SW480 (cell line): Measurements from ENCODE around the gene CTNNA3.

ENCODE experiments used
- DNase-seq: peaks from one replicate; pipeline ENCODE4 v3.0.0-alpha.2; 2016; ENCODE audit warnings: low spot score

CTNNA3 gene

GRCh38 chr10:67327626-67328535, 368.1 kb downstream of the CTNNA3 start:
- DNase-seq, result no peak

DNA sequence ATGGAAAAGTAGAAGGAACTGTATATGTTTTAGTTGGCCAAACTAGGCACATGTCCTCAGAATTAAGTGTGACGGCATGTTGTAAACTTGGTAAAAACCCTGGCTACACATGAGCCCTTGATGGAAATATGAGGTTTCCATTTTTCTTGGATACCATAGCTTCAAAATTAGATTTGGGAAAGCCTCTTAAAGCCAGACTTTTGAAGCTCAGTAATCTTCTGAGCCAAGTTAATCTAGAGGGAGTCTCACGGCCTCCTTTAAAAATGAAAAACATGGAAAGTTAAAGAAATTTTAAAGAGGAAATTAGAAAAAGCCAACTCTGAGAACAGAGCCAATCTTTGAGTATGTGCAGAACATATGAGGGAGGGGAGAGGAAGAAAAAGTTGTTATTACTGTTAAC, 376.0 kb downstream of the CTNNA3 start:
- DNase-seq, result no peak

DNA sequence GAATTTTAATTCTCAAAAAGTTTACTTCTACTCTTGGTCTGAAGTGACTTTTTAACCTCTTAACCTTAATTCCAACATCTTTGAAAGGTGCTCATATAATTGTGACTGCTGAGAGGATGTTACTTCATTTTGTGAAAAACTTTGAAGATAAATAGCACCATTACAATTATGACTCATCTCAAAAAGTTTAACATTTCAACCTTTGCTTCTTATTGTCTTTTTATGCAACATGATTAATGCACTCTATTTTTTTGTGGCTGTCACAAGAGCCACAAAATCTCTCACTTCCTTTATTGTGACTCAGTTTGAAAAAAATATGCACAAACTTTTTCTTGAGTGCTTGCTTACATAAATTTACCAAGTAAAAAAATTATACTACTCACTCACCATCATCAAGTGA, 387.1 kb downstream of the CTNNA3 start:
- DNase-seq, result no peak

DNA sequence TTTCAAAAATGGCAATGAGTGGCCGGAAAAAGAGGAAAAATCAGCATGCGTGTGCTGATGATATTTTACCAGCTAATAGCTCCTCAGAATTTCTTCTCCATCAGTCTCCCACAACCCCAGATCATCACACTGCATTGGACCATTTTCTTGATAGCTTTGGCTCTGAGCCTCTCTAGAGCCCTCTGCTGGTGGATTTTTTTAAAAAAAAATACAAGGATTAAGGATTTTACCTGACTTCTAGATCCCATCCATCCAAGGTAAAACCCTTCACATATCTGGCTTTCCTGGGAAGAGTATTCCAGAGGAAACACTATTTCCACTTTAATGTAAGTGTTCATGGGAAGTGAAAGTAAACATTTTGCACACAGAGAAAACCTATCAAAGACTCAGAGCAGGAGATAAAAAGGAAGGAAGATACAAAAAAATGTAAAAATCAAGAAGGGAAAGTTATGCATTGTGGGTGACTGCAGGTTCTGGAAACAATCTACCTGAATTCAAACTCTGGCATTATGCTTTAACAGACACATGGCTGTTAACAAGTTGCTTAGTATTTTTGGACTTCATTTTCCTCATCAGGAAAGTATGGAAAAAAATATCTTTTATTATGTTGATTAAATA, 389.3 kb downstream of the CTNNA3 start:
- peak; percentile 11 for DNase-seq

- DNase-seq, result no peak
Measured at GRCh38 chr10:67302701-67303100, 393.3 kb downstream of the CTNNA3 start.

DNA sequence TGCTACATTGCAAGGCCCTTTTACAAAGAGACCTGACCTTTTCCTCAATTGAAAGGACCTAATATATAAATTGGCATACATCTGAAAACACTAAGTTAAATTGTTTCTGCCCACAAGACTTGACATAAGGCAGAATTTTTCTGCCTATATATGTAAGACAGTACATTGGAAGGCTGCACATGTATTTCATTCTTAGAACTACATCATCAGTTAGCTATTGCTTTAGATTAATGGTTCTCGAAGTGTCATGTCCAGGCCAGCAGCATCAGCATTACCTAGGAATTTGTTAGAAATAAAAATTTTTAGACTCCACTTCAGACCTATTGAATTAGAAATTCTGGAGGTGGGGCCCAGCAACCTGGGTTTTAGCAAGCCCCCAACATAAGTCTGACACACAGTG, 396.2 kb downstream of the CTNNA3 start:
- DNase-seq, result no peak

GRCh38 chr10:67297637-67298181, 398.3 kb downstream of the CTNNA3 start:
- no peak for DNase-seq

DNA sequence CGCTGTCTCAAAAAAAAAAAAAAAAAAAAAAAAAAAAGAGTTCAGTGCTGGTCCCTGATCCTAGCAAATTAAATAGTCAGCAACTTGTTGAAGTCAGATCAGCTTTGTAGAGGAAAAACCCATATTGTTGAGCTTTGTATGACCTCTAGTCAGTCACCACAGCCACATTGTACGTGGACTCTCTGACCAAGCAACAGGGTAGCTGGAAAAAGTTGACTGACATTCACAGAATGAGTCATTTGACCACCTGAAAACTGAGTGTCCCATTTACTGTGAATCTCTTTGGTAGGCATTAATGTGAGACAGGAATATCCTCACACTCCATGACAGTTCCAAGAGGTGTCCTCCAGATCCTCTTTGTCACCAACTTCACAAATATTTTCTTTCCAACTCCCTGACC, 399.1 kb downstream of the CTNNA3 start:
- no peak for DNase-seq

DNA sequence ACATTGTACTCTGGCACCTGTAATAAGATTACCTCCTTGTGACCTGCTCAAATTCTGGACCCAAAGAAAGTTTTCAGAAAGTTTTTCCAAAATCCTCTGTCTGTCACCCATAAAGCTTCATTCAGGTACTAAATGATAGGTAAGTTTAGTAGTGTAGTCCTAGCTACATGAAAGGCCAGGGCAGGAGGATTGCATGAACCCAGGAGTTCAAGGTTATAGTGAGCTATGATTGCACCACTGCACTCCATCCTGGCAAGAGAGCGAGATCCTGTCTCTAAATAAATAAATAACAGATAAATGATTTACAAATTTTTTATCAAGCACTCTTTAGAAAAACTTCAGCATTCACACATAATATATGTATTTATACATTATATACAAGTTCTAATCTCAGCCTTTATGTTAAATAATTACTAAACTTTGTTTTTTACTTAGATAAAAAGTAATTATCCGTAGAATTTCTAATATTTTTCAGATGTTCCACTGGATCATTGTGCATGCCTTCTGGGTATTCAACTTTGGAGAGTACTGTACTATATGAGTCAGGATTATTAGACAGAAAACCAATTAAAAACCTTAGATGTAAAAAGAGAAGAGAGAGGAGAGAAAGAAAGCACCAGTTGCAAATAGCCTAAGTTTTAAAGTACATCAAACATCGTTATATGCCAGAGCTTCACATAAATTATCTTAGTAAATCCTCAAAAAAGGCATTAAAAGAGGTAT, 407.1 kb downstream of the CTNNA3 start:
- DNase-seq, result no peak

- DNase-seq, result no peak
Measured at GRCh38 chr10:67284589-67284988, 411.4 kb downstream of the CTNNA3 start.

GRCh38 chr10:67282871-67283270, 413.1 kb downstream of the CTNNA3 start:
- no peak for DNase-seq

DNA sequence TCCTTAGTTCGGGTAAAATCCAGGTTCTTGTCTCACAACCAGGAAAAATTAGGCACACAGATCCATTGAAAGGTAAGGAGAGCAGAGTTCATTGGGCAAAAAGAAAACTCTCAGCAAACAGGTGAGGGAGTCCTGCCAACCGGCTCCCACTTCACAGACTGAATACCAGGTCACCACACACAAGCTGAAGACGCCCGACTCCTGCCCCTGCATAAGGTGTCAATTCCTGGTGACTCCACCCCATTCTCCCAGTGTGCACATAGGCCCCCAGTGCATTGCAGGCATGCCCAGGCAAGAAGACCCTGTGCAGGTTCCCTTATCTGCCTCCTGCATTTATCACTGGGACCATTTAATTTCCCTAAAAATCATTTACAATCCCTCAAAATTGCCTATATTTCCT, 415.6 kb downstream of the CTNNA3 start:
- no peak for DNase-seq

DNA sequence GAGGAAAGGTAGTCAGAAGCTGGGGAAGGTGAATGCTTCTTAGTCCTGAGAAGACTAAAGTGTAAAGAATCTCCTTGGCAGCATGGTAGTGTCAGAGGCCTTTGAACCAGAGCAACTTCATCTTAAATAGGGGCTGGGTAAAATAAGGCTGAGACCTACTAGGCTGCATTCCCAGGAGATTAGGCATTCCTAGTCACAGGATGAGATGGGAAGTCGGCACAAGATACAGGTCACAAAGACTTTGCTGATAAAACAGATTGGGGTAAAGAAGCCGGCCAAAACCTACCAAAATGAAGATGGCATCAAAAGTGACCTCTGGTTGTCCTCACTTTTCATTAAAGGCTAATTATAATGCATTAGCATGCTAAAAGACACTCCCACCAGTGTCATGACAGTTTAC, 418.6 kb downstream of the CTNNA3 start:
- no peak for DNase-seq

- DNase-seq, result no peak
Measured at GRCh38 chr10:67269828-67270227, 426.2 kb downstream of the CTNNA3 start.

GRCh38 chr10:67268146-67268545, 427.8 kb downstream of the CTNNA3 start:
- DNase-seq, result no peak

DNA sequence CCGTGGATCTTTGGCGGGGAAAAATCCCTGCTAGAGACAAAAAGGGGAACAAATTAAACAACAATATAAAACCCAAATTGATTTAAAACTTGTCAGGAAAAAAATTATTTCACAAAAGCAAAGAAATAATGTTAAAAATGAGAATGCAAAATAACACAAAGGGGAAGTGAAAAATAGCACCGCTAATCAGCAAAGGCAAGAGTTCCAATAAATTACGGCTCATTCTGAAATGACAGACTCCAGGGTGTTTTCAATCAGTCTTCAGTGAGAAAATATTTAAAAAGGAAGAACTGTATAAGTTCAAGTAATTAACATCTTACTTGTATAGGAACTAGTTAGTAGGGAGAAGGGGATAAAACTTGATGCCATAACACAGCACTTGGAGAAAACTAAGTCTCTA, 433.3 kb downstream of the CTNNA3 start:
- DNase-seq, result no peak

- no peak for DNase-seq
Measured at GRCh38 chr10:67261300-67261797, 434.6 kb downstream of the CTNNA3 start.

GRCh38 chr10:67259319-67259929, 436.6 kb downstream of the CTNNA3 start:
- DNase-seq, result no peak

DNA sequence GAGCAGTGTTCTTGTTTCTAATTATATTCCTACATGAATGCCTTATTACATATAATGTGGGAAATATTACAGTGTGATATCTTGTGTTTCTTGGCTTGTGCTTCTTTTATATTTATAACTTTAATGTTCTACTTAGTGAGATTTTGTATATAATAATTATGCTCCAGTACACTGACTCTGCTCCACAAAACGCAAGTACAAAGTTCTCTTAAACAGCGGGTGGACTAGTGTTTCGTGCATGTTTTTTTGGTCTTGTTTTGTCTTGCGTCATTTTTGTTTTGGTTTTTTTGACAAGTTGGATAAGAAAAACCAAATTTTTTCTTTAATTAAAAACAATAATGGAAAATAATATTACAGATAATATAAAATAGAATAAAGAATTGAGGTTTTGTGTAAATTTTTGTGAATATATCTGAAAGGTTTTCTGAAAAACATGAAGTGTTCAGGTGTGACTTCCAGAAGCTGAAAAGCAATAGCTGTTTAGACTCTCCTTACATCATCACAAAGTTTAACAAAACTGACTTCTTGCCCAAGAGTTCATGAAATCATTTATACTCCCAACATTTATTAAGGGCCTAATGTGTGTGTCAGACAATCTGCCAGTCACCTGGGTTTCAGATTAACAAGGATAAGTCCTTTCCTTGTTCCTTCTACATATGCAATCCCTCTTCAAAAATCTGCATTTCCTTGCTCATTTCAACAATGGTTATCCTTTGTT, 438.4 kb downstream of the CTNNA3 start:
- DNase-seq, result no peak

GRCh38 chr10:67257018-67257417, 439.0 kb downstream of the CTNNA3 start:
- no peak for DNase-seq

DNA sequence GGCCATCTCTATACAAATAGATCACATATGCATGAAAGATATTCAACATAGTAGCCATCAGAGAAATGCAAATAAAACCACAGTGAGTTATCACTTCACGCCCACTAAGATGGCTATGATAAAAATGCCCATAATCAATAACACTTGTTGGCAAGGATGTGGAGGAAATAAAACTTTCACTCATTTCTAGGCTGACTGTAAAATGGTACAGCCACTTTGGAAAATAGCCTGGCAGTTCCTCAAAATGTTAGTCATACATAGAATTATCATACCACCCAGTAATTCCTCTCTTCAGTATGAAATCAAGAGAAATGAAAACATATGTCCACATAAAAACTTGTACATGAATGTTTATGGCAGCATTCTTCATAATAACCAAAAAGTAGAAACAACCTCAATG, 445.3 kb downstream of the CTNNA3 start:
- no peak for DNase-seq
